Measurements from ENCODE around the gene VAPA.

- TF ChIP-seq CTCF (IDR thresholded peaks at IDR 0.05; ENCODE audit: low read depth, low read length), result no peak
- TF ChIP-seq POLR2A (IDR thresholded peaks at IDR 0.05; ENCODE audit: extremely low read depth, insufficient read length), result no peak
Measured at GRCh38 chr18:9884532-9885140, 29.2 kb upstream of the VAPA start.

All from NB4 (cell line).